ENCODE measurements around the gene C11orf21. TPM values are rescaled to one million over a fixed set of nuclear protein-coding genes. Genes with fewer than 3 reads are reported as not detected.

Gene C11orf21
- total RNA-seq, 1 donor from 2014 or later, result 0.51 TPM

GRCh38 chr11:2251138-2251537 is 50.6 kb downstream of the C11orf21 start:
- Mint-ChIP-seq H3K27me3 (no peaks in the 10 kb centered on the region), H3K4me3 (no peak overlapping the region), H3K27ac (no peak overlapping the region), H3K9me3 (peaks cover 6% of the 10 kb centered on the region), H3K4me1 (ENCODE audit: unreplicated experiment) (peaks cover 6% of the 10 kb centered on the region), H3K36me3 (no peaks in the 10 kb centered on the region)
- no peak for TF ChIP-seq CTCF (conservative IDR thresholded peaks at IDR 0.05)
- DNase-seq (ENCODE audit: extremely low spot score, unreplicated experiment), result no peak

GRCh38 chr11:2250485-2250884 is 51.2 kb downstream of the C11orf21 start:
- Mint-ChIP-seq H3K27ac (no peak overlapping the region), H3K4me3 (no peak overlapping the region), H3K9me3 (peaks cover 6% of the 10 kb centered on the region), H3K36me3 (no peaks in the 10 kb centered on the region), H3K27me3 (no peaks in the 10 kb centered on the region), H3K4me1 (ENCODE audit: unreplicated experiment) (peaks cover 6% of the 10 kb centered on the region)
- TF ChIP-seq CTCF (conservative IDR thresholded peaks at IDR 0.05), result no peak
- DNase-seq (ENCODE audit: extremely low spot score, unreplicated experiment), result no peak

- no peak for TF ChIP-seq CTCF (conservative IDR thresholded peaks at IDR 0.05)
- Mint-ChIP-seq H3K36me3 (no peaks in the 10 kb centered on the region), H3K9me3 (peaks cover 6% of the 10 kb centered on the region), H3K27me3 (peaks cover under 1% of the 10 kb centered on the region), H3K27ac (no peak overlapping the region), H3K4me1 (ENCODE audit: unreplicated experiment) (peaks cover 6% of the 10 kb centered on the region), H3K4me3 (no peak overlapping the region)
- DNase-seq (ENCODE audit: extremely low spot score, unreplicated experiment), result no peak
Measured at GRCh38 chr11:2250041-2250440, 51.7 kb downstream of the C11orf21 start.

GRCh38 chr11:2249189-2249916 is 52.4 kb downstream of the C11orf21 start:
- Mint-ChIP-seq H3K4me1 (ENCODE audit: unreplicated experiment) (peaks cover 6% of the 10 kb centered on the region), H3K27me3 (peaks cover 7% of the 10 kb centered on the region)
- DNase-seq (ENCODE audit: extremely low spot score, unreplicated experiment), result no peak

GRCh38 chr11:2248762-2249161 is 53.0 kb downstream of the C11orf21 start:
- TF ChIP-seq CTCF (conservative IDR thresholded peaks at IDR 0.05), result no peak
- no peaks in the 10 kb centered on the region for H3K36me3 Mint-ChIP-seq
- DNase-seq (ENCODE audit: extremely low spot score, unreplicated experiment), result no peak
- H3K9me3 Mint-ChIP-seq, result peaks cover 6% of the 10 kb centered on the region
- no peak overlapping the region for H3K27ac Mint-ChIP-seq
- no peak overlapping the region for H3K4me3 Mint-ChIP-seq
- H3K27me3 Mint-ChIP-seq, result peaks cover 9% of the 10 kb centered on the region
- H3K4me1 Mint-ChIP-seq (ENCODE audit: unreplicated experiment), result peaks cover 6% of the 10 kb centered on the region

More at GRCh38 chr11:2249189-2249916, 52.4 kb downstream of the C11orf21 start:
- Mint-ChIP-seq H3K36me3 (no peaks in the 10 kb centered on the region), H3K27ac (no peak overlapping the region), H3K4me3 (no peak overlapping the region), H3K9me3 (peaks cover 6% of the 10 kb centered on the region)
- TF ChIP-seq CTCF (conservative IDR thresholded peaks at IDR 0.05), result no peak
